ENCODE data around the gene TDRD12.
"Not testable (repeated sequence)": the region's sequence is repeated elsewhere in the genome, so short reads cannot be mapped to it uniquely, and the experiment has no call there.

The TDRD12 gene

GRCh38 chr19:32708457-32708856 lies 11.1 kb upstream of the TDRD12 start:
- TF ChIP-seq ZNF274 (IDR thresholded peaks at IDR 0.05; ENCODE audit: low read depth, low read length): no peak
- H3K4me3 ChIP-seq (ENCODE audit: low read length): no peak overlapping the region

GRCh38 chr19:32709032-32709431 lies 10.5 kb upstream of the TDRD12 start:
- no peak overlapping the region for H3K4me3 ChIP-seq (ENCODE audit: low read length)
- TF ChIP-seq ZNF274 (IDR thresholded peaks at IDR 0.05; ENCODE audit: low read depth, low read length): no peak

- no peak for TF ChIP-seq ZNF274 (IDR thresholded peaks at IDR 0.05; ENCODE audit: low read depth, low read length)
- no peak overlapping the region for H3K4me3 ChIP-seq (ENCODE audit: low read length)
Measured at GRCh38 chr19:32711747-32712146, 7.8 kb upstream of the TDRD12 start.

GRCh38 chr19:32716203-32716602 lies 3.4 kb upstream of the TDRD12 start:
- not testable (repeated sequence) for H3K4me3 ChIP-seq (ENCODE audit: low read length)

- TF ChIP-seq ZNF274 (IDR thresholded peaks at IDR 0.05; ENCODE audit: low read depth, low read length): no peak
- no peak overlapping the region for H3K4me3 ChIP-seq (ENCODE audit: low read length)
Measured at GRCh38 chr19:32717496-32717895, 2.1 kb upstream of the TDRD12 start.

- H3K4me3 ChIP-seq (ENCODE audit: low read length): no peak overlapping the region
- no peak for TF ChIP-seq ZNF274 (IDR thresholded peaks at IDR 0.05; ENCODE audit: low read depth, low read length)
Measured at GRCh38 chr19:32718286-32718685, 1.3 kb upstream of the TDRD12 start.

- peak overlapping the region; percentile 54; the same call in 1 of the 2 replicates for H3K4me3 ChIP-seq (ENCODE audit: low read length)
- TF ChIP-seq ZNF274 (IDR thresholded peaks at IDR 0.05; ENCODE audit: low read depth, low read length): no peak
Measured at GRCh38 chr19:32720216-32720935, 809 bp downstream of the TDRD12 start.

- no peak overlapping the region; the same call in 1 of the 2 replicates for H3K4me3 ChIP-seq (ENCODE audit: low read length)
- TF ChIP-seq ZNF274 (IDR thresholded peaks at IDR 0.05; ENCODE audit: low read depth, low read length): no peak
Measured at GRCh38 chr19:32720936-32721250, 1.3 kb downstream of the TDRD12 start.

GRCh38 chr19:32735936-32736335 lies 16.4 kb downstream of the TDRD12 start:
- H3K4me3 ChIP-seq (ENCODE audit: low read length): no peak overlapping the region
- TF ChIP-seq ZNF274 (IDR thresholded peaks at IDR 0.05; ENCODE audit: low read depth, low read length): no peak

GRCh38 chr19:32743021-32743420 lies 23.5 kb downstream of the TDRD12 start:
- no peak for TF ChIP-seq ZNF274 (IDR thresholded peaks at IDR 0.05; ENCODE audit: low read depth, low read length)
- H3K4me3 ChIP-seq (ENCODE audit: low read length): no peak overlapping the region

- TF ChIP-seq ZNF274 (IDR thresholded peaks at IDR 0.05; ENCODE audit: low read depth, low read length): no peak
Measured at GRCh38 chr19:32743447-32743846, 23.9 kb downstream of the TDRD12 start.

GRCh38 chr19:32744555-32745325 lies 25.2 kb downstream of the TDRD12 start:
- no peak overlapping the region for H3K4me3 ChIP-seq (ENCODE audit: low read length)
- TF ChIP-seq ZNF274 (IDR thresholded peaks at IDR 0.05; ENCODE audit: low read depth, low read length): no peak

More at GRCh38 chr19:32743447-32743846, 23.9 kb downstream of the TDRD12 start:
- no peak overlapping the region for H3K4me3 ChIP-seq (ENCODE audit: low read length)

GRCh38 chr19:32745594-32746251 lies 26.2 kb downstream of the TDRD12 start:
- not testable (repeated sequence) for H3K4me3 ChIP-seq (ENCODE audit: low read length)

GRCh38 chr19:32746631-32747196 lies 27.1 kb downstream of the TDRD12 start:
- H3K4me3 ChIP-seq (ENCODE audit: low read length): not testable (repeated sequence)

GRCh38 chr19:32748497-32748896 lies 28.9 kb downstream of the TDRD12 start:
- no peak for TF ChIP-seq ZNF274 (IDR thresholded peaks at IDR 0.05; ENCODE audit: low read depth, low read length)
- H3K4me3 ChIP-seq (ENCODE audit: low read length): no peak overlapping the region
